GM19455 (cell line): ENCODE data around the gene APOA4.

Experiments used
- ATAC-seq: cut with Tn5 transposase; IDR thresholded peaks from one replicate; pipeline ENCODE4 v1.9.1; 2021; ENCODE audit not compliant: unreplicated experiment

APOA4 gene

DNA sequence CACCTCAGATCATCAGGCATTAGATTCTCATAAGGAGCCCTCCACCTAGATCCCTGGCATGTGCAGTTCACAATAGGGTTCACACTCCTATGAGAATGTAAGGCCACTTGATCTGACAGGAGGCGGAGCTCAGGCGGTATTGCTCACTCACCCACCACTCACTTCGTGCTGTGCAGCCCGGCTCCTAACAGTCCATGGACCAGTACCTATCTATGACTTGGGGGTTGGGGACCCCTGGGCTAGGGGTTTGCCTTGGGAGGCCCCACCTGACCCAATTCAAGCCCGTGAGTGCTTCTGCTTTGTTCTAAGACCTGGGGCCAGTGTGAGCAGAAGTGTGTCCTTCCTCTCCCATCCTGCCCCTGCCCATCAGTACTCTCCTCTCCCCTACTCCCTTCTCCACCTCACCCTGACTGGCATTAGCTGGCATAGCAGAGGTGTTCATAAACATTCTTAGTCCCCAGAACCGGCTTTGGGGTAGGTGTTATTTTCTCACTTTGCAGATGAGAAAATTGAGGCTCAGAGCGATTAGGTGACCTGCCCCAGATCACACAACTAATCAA is 8.8 kb upstream of the APOA4 start:
- no peak for ATAC-seq

DNA sequence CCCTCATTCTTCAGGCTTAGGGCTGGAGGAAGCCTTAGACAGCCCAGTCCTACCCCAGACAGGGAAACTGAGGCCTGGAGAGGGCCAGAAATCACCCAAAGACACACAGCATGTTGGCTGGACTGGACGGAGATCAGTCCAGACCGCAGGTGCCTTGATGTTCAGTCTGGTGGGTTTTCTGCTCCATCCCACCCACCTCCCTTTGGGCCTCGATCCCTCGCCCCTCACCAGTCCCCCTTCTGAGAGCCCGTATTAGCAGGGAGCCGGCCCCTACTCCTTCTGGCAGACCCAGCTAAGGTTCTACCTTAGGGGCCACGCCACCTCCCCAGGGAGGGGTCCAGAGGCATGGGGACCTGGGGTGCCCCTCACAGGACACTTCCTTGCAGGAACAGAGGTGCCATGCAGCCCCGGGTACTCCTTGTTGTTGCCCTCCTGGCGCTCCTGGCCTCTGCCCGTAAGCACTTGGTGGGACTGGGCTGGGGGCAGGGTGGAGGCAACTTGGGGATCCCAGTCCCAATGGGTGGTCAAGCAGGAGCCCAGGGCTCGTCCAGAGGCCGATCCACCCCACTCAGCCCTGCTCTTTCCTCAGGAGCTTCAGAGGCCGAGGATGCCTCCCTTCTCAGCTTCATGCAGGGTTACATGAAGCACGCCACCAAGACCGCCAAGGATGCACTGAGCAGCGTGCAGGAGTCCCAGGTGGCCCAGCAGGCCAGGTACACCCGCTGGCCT is 7.2 kb upstream of the APOA4 start:
- ATAC-seq: no peak

GRCh38 chr11:116829525-116830183 is 6.5 kb upstream of the APOA4 start, which contains the start of gene APOC3:
Gene APOC3 (plus strand): TSS chr11:116829907. CDS start chr11:116830583, 676 bp downstream.
- no peak for ATAC-seq

- no peak for ATAC-seq
Measured at GRCh38 chr11:116828632-116829524, 5.8 kb upstream of the APOA4 start.

DNA sequence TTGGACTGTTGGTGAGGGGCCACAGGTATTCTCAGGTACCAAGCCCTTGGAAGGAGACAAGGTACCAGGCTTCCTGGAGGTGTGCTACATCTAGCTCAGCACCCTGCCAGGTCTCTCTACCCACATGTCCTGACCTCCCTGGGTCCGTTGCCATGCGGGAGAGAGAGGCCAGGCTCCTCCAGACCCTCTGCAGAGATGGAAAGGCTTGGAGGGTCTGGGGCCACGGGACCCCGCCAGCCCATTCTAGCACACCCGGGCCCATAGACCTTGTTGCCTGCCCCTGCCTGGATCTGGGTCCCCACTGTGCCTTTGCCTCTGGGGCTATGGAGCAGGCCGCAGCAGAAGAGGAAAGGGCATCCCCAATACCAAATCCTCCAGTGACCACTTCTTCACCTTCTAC is 4.4 kb upstream of the APOA4 start:
- ATAC-seq: no peak

- no peak for ATAC-seq
Measured at GRCh38 chr11:116826751-116827431, 3.8 kb upstream of the APOA4 start.

DNA sequence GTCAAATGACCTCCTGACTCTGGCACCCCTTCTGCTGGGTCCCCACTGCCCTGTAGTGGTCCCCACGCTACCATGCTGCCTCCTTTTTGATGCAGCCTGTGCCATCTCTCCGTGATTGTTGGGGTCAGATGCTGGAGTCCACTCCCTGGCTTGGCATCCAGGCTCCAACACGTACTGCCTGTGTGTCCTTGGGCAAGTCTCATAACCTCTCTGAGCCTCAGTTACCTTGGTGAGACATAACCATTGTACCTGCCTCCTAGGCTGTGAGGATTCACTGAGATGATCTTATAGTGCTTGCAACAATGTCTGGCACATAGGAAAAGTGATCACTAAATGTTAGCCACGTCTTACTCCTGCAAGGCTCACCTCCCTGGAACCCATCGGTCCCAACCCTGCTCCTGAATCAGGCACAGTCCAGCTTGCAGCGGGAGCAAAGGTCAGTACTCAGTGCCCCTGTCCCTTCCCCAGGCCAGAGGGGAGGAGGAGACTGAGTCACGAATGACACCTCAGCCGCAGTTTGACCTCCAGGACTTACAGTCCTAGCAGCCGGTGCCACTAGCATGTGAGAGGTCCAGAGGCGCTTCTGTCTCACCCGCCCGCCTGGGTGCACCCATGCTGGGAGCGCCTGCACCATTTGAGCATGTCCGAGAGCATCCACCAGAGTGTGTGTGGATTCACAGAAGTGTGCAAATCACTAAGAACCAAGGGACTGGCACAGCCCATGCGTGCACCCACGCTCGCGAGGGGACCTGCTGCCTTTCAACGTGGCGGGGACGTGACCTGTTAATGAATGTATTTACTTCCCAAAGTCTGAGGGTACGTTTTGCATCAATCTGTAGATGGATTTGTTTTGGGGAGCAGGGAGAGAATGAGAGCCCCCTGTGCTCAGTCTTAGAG is 3.0 kb upstream of the APOA4 start:
- ATAC-seq: no peak

DNA sequence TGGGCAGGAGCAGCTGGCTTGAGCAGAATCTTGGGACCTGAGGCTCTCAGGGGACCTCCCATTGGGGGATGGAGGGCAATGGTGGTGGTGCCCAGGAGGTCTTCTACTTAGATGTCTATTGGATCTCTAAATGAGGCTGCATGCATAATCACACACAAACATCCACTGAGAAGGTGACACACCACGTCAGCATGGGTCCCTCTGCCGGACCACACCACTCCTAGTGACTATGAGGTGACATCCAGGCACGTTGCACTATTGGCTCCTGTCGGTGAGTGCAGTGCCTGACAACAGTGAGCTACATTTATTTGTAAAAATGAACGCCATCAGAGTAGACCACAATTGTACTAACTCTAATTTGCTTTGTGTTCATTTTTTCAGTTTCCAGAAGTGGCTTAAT is 2.3 kb upstream of the APOA4 start:
- no peak for ATAC-seq

DNA sequence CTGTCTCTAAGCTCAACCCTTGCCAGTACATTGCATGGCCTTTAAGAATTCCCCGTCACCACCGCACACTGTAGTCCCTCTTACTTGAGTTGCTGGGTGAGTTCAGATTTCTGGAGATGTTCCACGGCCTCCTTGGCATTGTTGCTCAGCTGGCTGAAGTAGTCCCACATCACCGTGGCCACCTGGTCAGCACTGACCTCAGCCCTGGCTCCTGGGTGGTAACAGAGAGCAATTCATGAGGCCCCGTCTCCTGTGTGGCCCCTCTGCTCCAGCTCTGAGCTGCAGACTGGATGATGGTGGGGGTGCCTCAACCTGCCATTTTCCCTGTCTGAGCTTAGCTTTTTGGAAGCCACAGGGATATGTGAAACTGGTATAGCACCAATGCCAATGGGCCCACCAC is 529 bp downstream of the APOA4 start:
- no peak for ATAC-seq

GRCh38 chr11:116821050-116821918 is 1.8 kb downstream of the APOA4 start:
- ATAC-seq: no peak

DNA sequence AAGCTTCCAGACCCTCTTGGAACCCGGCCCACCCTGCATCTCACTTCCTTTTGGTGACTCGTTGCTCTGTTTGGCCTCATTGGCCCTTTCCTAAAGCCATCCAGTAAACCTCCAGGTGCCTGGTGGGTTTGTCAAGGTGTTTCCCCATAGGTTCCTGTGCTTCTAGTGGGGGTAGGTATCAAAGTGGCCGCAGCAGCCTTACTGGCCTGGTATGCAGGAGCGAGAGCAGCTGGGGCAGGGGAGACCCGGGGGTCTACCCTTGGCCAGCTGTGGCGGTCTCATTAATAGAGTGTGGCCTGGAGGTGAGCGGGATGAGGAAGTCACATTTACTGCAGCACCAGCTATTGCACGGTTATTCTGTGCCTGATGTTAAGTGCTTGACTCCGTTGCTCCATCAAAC is 4.1 kb downstream of the APOA4 start:
- ATAC-seq: no peak

DNA sequence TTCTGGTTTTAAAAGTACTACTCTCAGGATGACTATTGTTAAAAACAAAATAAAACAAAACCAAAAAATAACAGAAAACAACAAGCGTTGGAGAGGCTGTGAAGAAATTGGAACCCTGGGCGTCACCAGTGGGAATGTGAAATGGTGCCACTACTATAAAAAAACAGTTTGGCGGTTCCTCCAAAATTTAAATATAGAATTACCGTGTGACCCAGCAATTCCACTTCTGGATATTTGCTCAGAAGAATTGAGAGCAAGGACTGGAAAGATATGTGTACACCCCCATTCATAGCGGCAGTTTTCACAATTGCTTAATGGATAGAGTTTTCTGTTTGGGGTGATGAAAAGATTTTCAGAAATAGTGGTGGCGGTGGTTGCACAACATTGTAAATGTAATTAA is 8.6 kb downstream of the APOA4 start:
- ATAC-seq: no peak

DNA sequence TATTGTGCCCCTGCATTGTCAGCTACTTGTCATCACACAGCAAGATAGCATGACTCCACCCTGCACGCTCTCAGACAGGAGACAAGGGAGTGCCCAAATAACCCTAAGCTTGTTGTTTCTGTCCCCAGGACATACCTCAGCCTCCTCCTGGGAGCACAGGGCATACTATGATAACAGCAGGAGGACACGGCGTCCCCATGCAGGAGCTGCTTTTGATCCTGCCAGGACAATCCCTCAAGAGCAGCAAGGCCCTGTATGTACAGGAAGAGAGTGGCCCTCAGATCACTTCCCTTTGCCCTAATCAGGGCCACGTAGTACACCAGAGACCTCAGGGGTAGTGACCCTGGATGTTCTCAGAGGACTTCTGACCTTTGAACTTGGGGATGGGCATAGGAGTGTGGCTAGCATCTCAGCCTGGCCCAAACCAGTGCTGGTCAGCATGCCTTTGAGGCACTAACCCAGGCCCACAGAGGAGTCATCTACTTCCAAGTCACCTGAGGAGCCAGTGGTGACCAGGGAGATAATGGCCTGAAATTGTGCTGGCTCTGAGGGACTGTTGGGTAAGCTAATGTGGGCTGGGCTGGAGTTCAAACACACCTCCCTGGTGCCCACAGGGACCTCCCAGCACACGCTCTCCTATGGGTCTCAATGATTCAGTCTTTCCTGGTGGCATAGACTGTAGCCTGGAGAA is 9.2 kb downstream of the APOA4 start:
- no peak for ATAC-seq

DNA sequence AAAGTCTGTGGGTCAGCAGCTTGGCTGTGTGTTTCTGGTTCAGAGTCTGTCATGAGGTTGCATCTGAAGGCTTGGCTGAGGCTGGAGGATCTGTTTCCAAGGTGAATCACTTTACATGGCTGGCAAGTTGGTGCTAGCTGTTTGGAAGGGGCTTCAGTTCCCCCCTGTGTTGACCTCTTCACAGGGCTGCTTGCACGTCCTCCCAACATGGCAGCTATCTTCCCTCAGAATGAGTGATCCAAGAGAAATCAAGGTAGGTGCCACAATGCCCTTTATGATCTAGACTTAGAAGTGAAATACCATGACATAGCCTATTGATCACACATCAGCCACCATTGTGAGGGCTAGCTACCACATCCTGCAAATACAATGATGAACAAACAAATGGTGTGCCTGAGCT is 9.9 kb downstream of the APOA4 start:
- ATAC-seq: no peak

DNA sequence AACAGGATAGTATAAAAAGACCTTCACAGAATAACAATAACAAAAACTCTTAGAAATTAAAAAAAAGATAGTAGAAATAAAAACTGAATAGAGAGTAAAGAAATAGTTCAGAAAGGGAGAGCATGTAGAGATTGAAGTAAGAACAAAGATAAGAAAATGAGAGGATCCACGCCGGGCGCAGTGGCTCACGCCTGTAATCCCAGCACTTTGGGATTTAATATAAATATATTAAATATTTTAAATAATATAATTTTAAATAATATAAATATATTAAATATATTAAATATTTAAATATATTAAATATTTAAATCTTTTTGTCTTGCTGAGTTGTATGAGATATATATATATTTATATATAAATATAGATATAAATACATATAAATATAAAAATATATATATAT is 11.0 kb downstream of the APOA4 start:
- no peak for ATAC-seq

DNA sequence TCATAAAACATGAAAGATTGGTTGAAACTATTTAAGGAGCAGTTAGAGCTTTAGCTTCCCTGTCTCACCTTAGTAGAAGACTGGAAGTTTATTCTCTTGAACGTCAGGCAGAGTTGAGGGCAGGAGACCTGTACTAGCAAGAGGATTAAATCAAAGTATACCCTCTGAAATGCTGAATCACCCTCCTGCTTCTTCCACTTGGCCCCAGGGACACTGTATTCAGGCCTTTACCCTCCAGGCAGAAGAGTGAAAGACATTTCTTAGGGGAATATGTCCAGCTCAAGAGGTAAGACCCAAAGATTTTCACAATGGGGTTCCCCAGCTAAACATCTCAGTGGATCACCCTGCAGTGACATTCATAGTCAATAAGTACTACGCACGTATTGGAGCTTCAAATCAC is 11.9 kb downstream of the APOA4 start:
- no peak for ATAC-seq

- ATAC-seq: no peak
Measured at GRCh38 chr11:116808262-116809175, 14.6 kb downstream of the APOA4 start.
